OCI-LY1 (cell line): Measurements from ENCODE around the gene TRPC4.
"Not testable (repeated sequence)": the region's sequence is repeated elsewhere in the genome, so short reads cannot be mapped to it uniquely, and the experiment has no call there.

Experiments
- H2AFZ ChIP-seq: fragments of 200-600 bp; sonication (generic), shearing (Covaris generic); 2 replicates; pipeline ENCODE4 v1.6.0; 2014; ENCODE audit warnings: antibody characterized with exemption, mild to moderate bottlenecking, low read length
- H3F3A ChIP-seq: fragments of 200-600 bp; sonication (generic), shearing (Covaris generic); 2 replicates; pipeline ENCODE4 v1.6.0; 2014; ENCODE audit warnings: mild to moderate bottlenecking, antibody characterized with exemption, low read length, moderate library complexity; ENCODE audit not compliant: insufficient read depth
- H3K27ac ChIP-seq: fragments of 200-600 bp; sonication (generic); 2 replicates; pipeline ENCODE4 v1.5.1; 2014; ENCODE audit warnings: low read length, mixed run types, mild to moderate bottlenecking, low read depth; ENCODE audit not compliant: poor library complexity, severe bottlenecking
- H3K27me3 ChIP-seq: fragments of 200-600 bp; sonication (generic); 2 replicates; pipeline ENCODE4 v1.6.0; 2014; ENCODE audit warnings: antibody characterized with exemption, mild to moderate bottlenecking, low read length, moderate library complexity; ENCODE audit not compliant: insufficient read depth
- H3K36me3 ChIP-seq: fragments of 200-600 bp; sonication (generic); 2 replicates; pipeline ENCODE4 v1.6.1; 2014; ENCODE audit warnings: mild to moderate bottlenecking, antibody characterized with exemption, low read length, moderate library complexity, mixed read lengths; ENCODE audit not compliant: insufficient read depth
- H3K4me1 ChIP-seq: fragments of 200-600 bp; sonication (generic); 2 replicates; pipeline ENCODE4 v1.5.1; 2014; ENCODE audit warnings: mild to moderate bottlenecking, low read length, moderate library complexity; ENCODE audit not compliant: insufficient read depth, severe bottlenecking
- H3K4me2 ChIP-seq: fragments of 200-600 bp; sonication (generic), shearing (Covaris generic); 2 replicates; pipeline ENCODE4 v1.6.1; 2014; ENCODE audit warnings: low read length
- H3K4me3 ChIP-seq: fragments of 200-600 bp; sonication (generic); 2 replicates; pipeline ENCODE4 v1.5.1; 2014; ENCODE audit warnings: low read length, low read depth, mild to moderate bottlenecking, mixed read lengths; ENCODE audit not compliant: poor library complexity, severe bottlenecking
- H3K79me2 ChIP-seq: fragments of 200-600 bp; shearing (Covaris generic); 2 replicates; pipeline ENCODE4 v1.6.1; 2016; ENCODE audit warnings: mixed run types, low read length, mixed read lengths; ENCODE audit not compliant: insufficient read depth
- H3K9ac ChIP-seq: fragments of 200-600 bp; sonication (generic), shearing (Covaris generic); 2 replicates; pipeline ENCODE4 v1.6.1; 2014; ENCODE audit warnings: mild to moderate bottlenecking, low read length, mixed read lengths
- H3K9me2 ChIP-seq: fragments of 200-600 bp; sonication (generic), shearing (Covaris generic); 2 replicates; pipeline ENCODE4 v1.6.1; 2014; ENCODE audit warnings: low read depth, mild to moderate bottlenecking, low read length, mixed read lengths
- H3K9me3 ChIP-seq: fragments of 200-600 bp; shearing (Covaris generic); 2 replicates; pipeline ENCODE4 v1.6.1; 2014; ENCODE audit warnings: low read length, mixed read lengths
- H4K20me1 ChIP-seq: fragments of 200-600 bp; sonication (generic), shearing (Covaris generic); 2 replicates; pipeline ENCODE4 v1.6.0; 2016; ENCODE audit warnings: mild to moderate bottlenecking, low read length; ENCODE audit not compliant: insufficient read depth
- EZH2 ChIP-seq: fragments of 200-600 bp; sonication (generic), shearing (Covaris generic); IDR thresholded peaks from 2 replicates; pipeline ENCODE4 v1.8.0; 2017; ENCODE audit warnings: borderline replicate concordance, mixed run types, mild to moderate bottlenecking, antibody characterized with exemption, low read length, moderate library complexity, mixed read lengths
- TF ChIP-seq, protein P1 (sequence below): fragments of 200-600 bp; sonication (generic), shearing (Covaris generic); IDR thresholded peaks from 2 replicates; pipeline ENCODE4 v1.5.1; 2017; ENCODE audit warnings: mild to moderate bottlenecking, antibody characterized with exemption, low read length, moderate library complexity, mixed read lengths

TRPC4 gene

DNA sequence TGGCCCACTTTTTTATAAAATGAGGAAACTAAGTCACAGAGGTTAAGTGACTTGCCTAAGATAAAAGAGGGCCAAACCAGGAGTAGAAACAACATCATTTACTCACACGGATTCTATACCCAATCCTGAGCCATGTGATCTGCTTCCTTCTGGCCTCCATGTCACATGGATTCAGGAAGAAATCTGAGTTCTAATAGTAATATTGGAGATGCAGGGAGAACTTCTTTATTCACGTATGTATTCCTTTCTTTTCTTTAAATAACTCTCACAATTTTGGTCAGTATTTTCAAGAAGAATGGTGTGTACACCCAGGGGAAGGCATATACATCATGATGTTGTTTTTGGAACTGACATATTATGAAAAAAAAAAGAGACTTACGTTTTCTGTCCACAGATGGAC, 272.8 kb downstream of the TRPC4 start:
- TF ChIP-seq, protein P1, sequence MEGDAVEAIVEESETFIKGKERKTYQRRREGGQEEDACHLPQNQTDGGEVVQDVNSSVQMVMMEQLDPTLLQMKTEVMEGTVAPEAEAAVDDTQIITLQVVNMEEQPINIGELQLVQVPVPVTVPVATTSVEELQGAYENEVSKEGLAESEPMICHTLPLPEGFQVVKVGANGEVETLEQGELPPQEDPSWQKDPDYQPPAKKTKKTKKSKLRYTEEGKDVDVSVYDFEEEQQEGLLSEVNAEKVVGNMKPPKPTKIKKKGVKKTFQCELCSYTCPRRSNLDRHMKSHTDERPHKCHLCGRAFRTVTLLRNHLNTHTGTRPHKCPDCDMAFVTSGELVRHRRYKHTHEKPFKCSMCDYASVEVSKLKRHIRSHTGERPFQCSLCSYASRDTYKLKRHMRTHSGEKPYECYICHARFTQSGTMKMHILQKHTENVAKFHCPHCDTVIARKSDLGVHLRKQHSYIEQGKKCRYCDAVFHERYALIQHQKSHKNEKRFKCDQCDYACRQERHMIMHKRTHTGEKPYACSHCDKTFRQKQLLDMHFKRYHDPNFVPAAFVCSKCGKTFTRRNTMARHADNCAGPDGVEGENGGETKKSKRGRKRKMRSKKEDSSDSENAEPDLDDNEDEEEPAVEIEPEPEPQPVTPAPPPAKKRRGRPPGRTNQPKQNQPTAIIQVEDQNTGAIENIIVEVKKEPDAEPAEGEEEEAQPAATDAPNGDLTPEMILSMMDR = no peak
- no peak for TF ChIP-seq EZH2
- Histone ChIP-seq H3K9me2 (no peaks in the 10 kb centered on the region), H3K4me2 (no peak overlapping the region), H4K20me1 (no peaks in the 10 kb centered on the region), H3K27me3 (no peaks in the 10 kb centered on the region), H3K4me3 (no peak overlapping the region), H2AFZ (no peak overlapping the region), H3K27ac (no peak overlapping the region), H3F3A (no peaks in the 10 kb centered on the region), H3K9ac (no peak overlapping the region), H3K4me1 (no peaks in the 10 kb centered on the region), H3K79me2 (no peaks in the 10 kb centered on the region), H3K9me3 (no peaks in the 10 kb centered on the region), H3K36me3 (no peaks in the 10 kb centered on the region)

DNA sequence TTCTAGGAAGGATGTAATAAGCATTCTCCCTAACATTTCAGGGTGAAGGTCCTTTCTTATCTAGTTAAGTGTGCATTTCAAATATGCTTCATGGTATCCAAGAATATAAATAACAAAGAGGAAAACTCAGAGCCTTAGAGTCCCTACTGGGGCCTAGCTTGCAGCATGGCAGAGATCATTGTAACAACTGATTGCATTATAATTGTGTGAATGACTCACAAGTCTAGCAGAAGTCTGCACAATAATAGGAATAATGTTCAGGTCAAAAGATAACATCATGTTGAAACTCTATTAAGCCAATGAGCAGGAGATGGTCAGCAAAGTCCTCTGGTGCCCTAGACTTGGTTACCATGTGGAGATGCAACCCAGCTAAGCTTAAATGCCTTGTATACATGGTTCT, 274.4 kb downstream of the TRPC4 start:
- TF ChIP-seq, protein P1 = no peak
- H3K27me3 ChIP-seq = no peaks in the 10 kb centered on the region
- H3K9me3 ChIP-seq = no peaks in the 10 kb centered on the region
- H3K9ac ChIP-seq = no peak overlapping the region
- no peaks in the 10 kb centered on the region for H3K9me2 ChIP-seq
- no peaks in the 10 kb centered on the region for H3K4me1 ChIP-seq
- no peaks in the 10 kb centered on the region for H3K36me3 ChIP-seq
- H3K79me2 ChIP-seq = no peaks in the 10 kb centered on the region
- no peak overlapping the region for H3K4me3 ChIP-seq
- no peak overlapping the region for H3K4me2 ChIP-seq
- no peak overlapping the region for H2AFZ ChIP-seq
- H4K20me1 ChIP-seq = no peaks in the 10 kb centered on the region
- no peak overlapping the region for H3K27ac ChIP-seq
- H3F3A ChIP-seq = no peaks in the 10 kb centered on the region

DNA sequence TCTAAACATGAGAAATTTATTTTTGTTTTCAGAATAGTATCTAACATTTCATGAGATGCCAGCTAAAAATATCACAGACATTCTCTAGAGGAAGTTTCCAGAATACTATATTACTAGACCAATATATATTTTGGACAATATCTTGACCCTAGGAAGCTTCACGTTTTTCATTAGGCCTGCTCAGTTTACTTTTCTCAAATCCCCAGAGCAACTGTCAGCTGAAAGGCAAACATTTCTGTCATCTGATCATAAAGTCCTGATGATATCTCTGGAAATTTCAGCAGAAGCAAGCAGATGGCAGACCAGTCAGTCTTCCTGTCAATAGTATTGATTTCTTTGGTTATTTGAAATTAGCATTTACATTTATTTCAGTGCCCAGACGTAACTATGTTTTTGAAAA, 275.0 kb downstream of the TRPC4 start:
- Histone ChIP-seq H3K36me3 (no peaks in the 10 kb centered on the region), H3K4me3 (no peak overlapping the region), H3K27me3 (no peaks in the 10 kb centered on the region), H3K79me2 (no peaks in the 10 kb centered on the region), H4K20me1 (no peaks in the 10 kb centered on the region), H3F3A (no peaks in the 10 kb centered on the region), H3K9me3 (no peaks in the 10 kb centered on the region), H3K9ac (no peak overlapping the region), H3K4me2 (no peak overlapping the region), H2AFZ (no peak overlapping the region), H3K9me2 (no peaks in the 10 kb centered on the region), H3K4me1 (no peaks in the 10 kb centered on the region), H3K27ac (no peak overlapping the region)
- no peak for TF ChIP-seq EZH2
- TF ChIP-seq, protein P1 = no peak

DNA sequence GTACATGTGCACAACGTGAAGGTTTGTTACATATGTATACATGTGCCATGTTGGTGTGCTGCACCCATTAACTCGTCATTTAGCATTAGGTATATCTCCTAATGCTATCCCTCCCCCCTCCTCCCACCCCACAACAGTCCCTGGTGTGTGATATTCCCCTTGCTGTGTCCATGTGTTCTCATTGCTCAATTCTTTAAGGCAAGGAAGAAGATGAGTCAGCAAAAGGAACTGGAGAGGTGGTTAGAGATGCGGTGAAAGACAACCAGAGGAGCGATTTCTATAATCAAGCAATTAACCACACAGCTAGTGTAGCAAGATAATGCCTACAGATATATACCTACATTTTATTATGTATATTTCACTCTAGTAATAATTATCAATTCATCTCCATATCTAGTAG, 280.2 kb downstream of the TRPC4 start:
- not testable (repeated sequence) for H3K27ac ChIP-seq, H3K36me3 ChIP-seq, H3K9ac ChIP-seq, H3K79me2 ChIP-seq, H3K9me3 ChIP-seq, H3F3A ChIP-seq, H2AFZ ChIP-seq, H3K4me2 ChIP-seq, H4K20me1 ChIP-seq, H3K4me3 ChIP-seq, H3K4me1 ChIP-seq, H3K27me3 ChIP-seq, H3K9me2 ChIP-seq
